ENCODE results near the gene AXIN2. TPM values are rescaled to one million over a fixed set of nuclear protein-coding genes. Genes with fewer than 3 reads are reported as not detected.

AXIN2 gene
- total RNA-seq, 1 donor from 2014 or later = 106 TPM

- peak; percentile 78 for DNase-seq (ENCODE audit: low spot score)
Observed at GRCh38 chr17:65556014-65556909, 5.2 kb downstream of the AXIN2 start.

DNA sequence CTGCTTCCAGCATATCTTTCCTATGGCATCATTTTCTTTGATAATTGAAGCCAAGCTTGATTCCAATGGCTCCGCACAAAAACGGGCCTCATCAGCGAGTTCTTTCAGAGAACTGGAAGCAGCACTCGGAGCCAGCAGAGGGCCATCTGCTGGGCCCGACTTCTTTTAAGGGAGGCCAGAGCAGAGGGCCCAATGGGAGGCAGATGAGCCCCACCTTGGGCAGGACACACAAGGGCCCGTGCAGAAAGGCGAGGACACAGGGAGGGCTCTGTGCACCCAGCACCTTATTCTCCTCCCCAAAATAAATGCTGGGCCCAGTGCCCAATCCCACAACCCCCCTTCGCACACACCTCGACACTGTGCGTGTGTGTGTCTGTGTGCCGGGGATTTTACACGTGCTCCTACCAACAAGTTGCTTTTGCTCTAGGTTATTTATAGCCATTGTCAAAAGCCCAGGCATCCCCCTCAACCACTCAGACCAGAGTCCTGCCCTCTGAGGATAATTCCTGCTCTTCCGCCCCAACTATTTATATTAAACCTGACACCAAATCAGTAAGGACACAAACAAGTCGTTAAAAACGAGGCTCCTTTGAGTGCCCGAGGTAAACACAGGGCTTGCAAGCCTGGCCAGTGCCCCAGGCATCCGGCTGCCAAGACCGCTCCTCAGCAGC, 6.8 kb downstream of the AXIN2 start:
- DNase-seq (ENCODE audit: low spot score) = peak; percentile 59

DNA sequence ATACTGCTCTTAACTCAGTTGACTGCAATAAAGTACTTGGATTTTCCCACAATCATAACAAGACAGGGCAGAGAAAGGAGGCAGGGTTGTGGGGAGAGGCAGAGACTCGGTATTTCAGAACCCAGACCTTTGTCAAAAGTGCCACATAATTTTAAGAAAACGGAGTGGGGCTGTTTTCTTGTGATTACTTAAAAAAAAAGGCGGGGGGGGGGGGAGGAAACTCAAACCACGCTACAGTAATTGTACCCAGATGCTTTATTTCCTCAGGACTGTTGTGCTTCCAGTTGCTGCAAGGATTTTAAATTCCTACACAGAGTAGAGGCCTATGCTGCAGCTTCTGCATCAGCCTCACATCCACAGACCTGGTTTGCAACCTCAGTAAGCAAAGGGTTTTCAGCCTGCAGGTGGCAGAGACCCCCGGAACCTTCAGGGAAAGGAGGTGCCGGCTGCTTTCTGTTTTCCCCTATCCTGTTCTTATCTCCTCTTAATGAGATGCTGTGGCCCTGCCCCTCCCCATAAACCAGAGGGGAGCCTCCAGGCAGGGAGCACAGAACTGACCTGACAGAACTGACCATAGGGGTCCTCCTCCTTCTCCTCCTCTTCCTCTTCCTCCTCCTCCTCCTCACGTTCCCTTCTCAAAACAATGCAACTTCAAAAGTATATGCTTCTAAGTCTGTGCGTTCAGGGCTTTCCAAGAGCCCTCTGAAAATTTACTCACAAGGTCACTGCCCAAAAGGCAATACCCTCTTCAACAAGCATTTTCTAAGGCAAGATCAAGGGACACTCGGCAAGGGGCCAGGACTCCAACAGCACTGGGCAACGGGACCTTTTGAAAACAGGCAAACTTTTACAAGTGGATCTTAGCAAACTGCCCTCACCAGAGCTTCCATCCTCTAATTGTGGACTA, 7.5 kb downstream of the AXIN2 start:
- DNase-seq (ENCODE audit: low spot score) = peak; percentile 37

DNA sequence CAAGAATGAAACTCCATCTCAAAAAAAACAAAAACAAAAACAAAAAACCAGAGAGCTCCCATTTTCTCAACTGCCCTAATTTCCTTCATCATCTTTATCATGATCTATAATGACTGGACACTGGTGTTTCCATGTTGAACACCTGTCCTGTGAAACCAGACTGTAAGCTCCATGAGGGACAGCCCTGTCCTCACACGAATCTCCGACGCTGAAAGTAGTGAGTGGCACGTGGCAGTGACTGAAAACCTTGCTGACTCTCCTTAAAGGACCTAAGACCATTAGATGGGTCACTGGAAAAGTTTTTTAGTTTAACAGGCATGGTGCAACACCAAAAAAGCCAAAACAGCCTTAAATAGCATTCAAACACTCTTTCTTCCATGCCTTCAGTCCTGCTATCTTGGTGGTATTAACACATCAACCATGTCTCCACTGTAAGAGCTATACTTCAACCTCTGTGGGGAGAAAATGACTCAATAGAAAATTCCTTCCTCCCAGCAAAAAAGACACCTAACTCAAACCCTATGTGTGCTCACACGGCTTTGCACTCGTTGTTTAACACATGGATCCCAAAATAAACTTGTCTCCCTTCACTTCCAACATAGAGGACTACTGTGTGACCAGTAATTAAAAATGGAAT, 8.3 kb downstream of the AXIN2 start:
- DNase-seq (ENCODE audit: low spot score) = peak; percentile 43

DNA sequence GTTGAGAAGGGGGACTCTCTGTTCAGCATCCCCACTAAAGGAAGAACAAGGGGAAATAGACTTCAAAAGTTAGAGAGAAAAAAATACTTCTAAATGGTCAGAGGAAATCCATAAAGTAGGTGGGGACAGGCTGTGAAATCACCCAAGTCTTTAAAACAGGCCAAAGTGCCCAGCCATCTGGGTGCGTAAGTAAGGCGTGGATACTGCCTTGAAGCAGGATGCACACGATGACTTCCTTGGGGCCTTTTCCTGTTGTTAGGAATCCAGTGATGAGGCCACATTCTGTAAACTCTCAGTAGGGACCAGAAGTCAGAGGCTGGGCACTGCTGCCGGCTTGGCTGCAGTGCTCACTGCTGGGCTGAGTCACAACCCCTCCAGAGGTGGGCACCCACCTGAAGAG, 9.2 kb downstream of the AXIN2 start:
- no peak for DNase-seq (ENCODE audit: low spot score)

- no peak for DNase-seq (ENCODE audit: low spot score)
Observed at GRCh38 chr17:65551267-65552040, 10.0 kb downstream of the AXIN2 start.

DNA sequence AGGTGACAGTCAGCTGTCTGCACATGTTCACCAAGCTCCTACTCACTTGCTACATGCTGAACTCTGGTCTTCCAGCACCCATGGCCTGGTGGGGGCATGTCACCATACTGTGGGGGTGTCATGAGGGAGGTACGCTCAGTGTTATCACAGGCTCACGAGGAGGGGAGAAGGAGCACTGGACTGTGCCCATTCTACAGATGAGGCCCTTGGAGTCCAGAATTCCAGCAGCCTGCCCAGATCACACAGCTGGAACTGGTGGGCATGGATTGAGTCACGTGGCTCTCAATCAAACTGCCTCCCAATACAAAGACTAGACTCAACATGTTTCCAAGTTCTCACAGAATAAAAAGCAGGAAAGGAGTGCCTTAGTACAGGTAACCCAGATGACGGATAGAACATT, 10.7 kb downstream of the AXIN2 start:
- no peak for DNase-seq (ENCODE audit: low spot score)

DNA sequence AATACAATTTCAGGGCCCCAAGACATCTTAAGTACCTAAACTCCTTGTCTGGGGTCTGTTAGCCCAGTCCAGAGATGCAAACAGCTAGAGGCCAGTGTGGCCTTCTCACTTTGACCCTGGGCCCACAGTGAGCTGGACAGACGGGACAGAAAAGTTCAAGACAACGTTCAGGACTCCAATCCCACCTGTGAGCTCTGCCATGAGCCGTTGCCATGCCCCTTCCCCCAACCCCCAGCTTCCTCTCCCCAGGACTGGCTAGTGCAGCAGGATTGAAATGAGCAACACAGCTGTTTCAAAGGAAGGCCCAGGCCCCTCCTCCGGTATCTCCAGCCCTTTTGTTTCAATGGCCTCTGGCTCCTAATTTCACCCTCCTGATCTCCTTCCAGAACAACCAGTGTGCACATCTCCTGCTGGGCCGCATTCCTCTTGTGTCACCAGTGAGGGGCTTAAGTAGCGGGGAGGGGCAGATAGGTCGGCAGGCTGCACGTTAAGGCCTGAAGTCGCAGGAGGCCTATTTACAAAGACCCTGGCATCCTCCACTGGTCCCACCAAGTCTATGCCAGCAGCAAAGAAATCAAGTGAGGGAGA, 11.3 kb downstream of the AXIN2 start:
- DNase-seq (ENCODE audit: low spot score) = no peak

- DNase-seq (ENCODE audit: low spot score) = no peak
Observed at GRCh38 chr17:65548269-65548969, 13.0 kb downstream of the AXIN2 start.

- peak; percentile 88 for DNase-seq (ENCODE audit: low spot score)
Observed at GRCh38 chr17:65547253-65547670, 14.2 kb downstream of the AXIN2 start.

DNA sequence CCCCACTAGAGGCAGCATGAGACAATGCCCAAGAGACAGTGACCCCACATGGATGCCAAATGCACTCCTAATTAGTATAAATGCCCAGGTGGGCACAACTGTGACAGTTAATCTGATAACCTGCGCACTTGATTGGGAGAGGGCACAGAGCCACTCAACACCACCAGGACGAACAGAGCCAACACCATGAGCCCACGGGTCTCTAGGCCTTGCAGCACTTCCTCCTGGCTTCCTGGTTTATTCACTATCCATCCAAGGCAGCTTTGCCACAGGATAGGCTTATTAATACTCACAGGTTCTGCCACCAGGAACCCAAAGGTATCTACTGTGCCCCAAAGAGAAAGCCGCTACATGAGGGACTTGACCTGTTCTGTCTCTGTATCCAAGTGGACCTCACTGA, 14.9 kb downstream of the AXIN2 start:
- DNase-seq (ENCODE audit: low spot score) = no peak

- no peak for DNase-seq (ENCODE audit: low spot score)
Observed at GRCh38 chr17:65545705-65546523, 15.5 kb downstream of the AXIN2 start.

DNA sequence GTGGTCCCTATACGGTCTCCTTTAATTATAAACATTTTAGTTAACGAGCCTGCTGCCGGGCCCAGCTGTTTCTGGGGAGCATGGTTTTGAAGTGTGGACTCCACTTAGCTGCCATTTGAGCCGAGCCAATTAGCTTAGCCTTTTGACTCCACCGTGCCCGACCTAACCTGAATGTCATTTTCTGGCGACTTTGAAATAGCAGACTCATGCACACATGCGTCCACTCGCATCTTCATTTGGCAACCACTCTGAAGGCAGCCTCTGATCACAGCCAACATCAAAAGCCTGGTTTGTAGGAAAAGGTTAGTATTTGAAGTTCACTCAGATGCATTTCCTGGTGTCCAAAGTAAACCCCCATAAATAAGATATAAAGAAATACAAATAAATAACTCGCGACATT, 16.8 kb downstream of the AXIN2 start:
- DNase-seq (ENCODE audit: low spot score) = no peak

GRCh38 chr17:65542610-65543009, 18.8 kb downstream of the AXIN2 start:
- DNase-seq (ENCODE audit: low spot score) = no peak

- DNase-seq (ENCODE audit: low spot score) = no peak
Observed at GRCh38 chr17:65542067-65542466, 19.4 kb downstream of the AXIN2 start.

DNA sequence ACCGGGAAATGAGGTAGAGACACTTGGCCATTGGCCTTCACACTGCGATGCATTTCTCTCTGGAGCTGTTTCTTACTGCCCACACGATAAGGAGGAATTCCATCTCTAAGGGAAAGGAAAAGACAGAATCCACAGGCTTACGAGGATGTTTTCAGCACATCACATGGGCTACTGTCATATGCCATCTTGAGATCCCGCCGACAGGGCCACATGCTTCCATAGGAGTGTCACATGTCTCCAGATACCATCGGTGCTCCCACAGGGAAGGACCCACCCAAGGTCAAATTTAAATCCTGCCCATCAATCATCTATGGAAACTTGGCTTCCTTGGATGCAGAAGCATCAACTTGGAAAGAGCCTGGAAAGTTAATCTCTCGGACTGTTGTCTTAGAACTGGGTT, 20.0 kb downstream of the AXIN2 start:
- no peak for DNase-seq (ENCODE audit: low spot score)

DNA sequence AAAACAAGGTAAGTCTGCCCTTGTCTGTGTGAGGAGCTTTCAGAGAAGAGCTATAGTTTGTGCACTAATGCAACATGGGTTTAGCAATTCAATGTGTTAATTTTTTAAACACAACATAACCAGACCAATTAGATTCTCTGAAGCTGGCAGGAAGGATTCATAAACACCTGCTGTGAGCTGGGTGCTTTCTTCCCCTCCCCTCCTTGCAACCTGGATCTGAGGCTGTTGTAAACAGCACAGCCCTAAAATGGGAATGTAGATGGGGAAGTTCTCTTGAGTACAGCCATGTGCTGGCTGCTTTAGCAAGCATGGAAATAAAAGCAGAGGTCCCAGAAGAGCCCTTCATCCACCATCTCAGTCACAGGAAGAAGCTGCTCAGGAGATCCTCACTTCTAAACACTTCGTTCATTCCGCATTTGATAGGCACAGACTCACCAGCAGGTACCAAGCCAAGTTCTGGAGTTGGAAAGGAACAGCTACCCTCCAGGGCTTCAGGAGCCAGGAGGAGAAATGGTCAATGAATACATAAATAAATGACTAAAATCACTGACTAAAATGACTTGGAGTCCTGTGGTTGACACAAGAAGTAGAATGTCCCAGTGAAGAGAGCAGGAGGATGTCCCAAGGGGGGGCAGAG, 21.7 kb downstream of the AXIN2 start:
- no peak for DNase-seq (ENCODE audit: low spot score)
